OCI-LY1 (cell line): ENCODE data around the gene ROCK2.

Experiments used
- CTCF ChIP-seq: fragments of 200-600 bp; sonication (generic), shearing (Covaris generic); IDR thresholded peaks from 2 replicates; pipeline ENCODE4 v1.5.1; 2017; ENCODE audit warnings: mild to moderate bottlenecking, antibody characterized with exemption, low read length, moderate library complexity, mixed read lengths
- EZH2 ChIP-seq: fragments of 200-600 bp; sonication (generic), shearing (Covaris generic); IDR thresholded peaks from 2 replicates; pipeline ENCODE4 v1.8.0; 2017; ENCODE audit warnings: borderline replicate concordance, mixed run types, mild to moderate bottlenecking, antibody characterized with exemption, low read length, moderate library complexity, mixed read lengths

GRCh38 chr2:11366326-11366741 is 21.9 kb upstream of the ROCK2 start:
- no peak for TF ChIP-seq CTCF
- no peak for TF ChIP-seq EZH2
